HG02623 (cell line): ENCODE results near the gene IQSEC2.

Experiments
- ATAC-seq: cut with Tn5 transposase; IDR thresholded peaks from one replicate; pipeline ENCODE4 v1.9.1; 2021; ENCODE audit warnings: moderate library complexity; ENCODE audit not compliant: unreplicated experiment

Gene IQSEC2

GRCh38 chrX:53281321-53281822, at the start of gene IQSEC2:
IQSEC2 (minus strand) TSS chrX:53281584.
- no peak for ATAC-seq

- ATAC-seq = no peak
These were observed 48.9 kb upstream of the IQSEC2 start for GRCh38 chrX:53330331-53330730.

DNA sequence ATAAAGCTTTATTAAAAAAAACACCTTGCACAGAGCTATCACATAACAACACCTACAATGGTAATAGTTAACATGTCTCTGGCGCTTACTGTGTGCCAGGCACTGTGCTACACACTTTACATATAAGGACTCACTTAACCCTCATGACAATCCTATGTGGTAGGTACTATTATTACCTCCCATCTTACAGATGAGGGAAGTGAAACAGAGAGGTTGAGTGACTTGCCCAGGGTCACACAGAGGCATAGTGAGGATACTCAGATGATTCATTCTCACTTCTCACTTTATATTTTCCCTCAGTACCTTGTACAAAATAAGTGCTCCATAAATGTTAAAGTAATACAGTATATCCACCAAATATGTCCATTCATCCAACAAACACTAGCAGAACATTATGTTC, 43.4 kb upstream of the IQSEC2 start:
- ATAC-seq = no peak

DNA sequence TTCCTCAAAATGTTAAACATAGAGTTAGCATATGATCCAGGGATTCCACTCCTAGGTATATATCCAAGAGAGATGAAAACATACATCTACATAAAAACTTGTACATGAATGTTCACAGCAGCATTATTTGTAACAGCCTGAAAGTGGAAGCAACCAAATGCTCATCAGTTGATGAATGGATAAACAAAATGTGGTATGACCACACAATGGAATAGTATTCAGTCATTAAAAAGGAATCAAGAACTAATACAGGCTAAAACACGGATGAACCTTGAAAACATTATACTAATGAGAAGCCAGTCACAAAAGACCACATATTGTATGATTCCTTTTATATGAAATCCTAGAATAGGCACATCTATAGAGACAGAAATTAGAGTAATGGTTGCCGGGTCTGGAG, 42.7 kb upstream of the IQSEC2 start:
- ATAC-seq = no peak

GRCh38 chrX:53323196-53323595, 41.8 kb upstream of the IQSEC2 start:
- no peak for ATAC-seq

DNA sequence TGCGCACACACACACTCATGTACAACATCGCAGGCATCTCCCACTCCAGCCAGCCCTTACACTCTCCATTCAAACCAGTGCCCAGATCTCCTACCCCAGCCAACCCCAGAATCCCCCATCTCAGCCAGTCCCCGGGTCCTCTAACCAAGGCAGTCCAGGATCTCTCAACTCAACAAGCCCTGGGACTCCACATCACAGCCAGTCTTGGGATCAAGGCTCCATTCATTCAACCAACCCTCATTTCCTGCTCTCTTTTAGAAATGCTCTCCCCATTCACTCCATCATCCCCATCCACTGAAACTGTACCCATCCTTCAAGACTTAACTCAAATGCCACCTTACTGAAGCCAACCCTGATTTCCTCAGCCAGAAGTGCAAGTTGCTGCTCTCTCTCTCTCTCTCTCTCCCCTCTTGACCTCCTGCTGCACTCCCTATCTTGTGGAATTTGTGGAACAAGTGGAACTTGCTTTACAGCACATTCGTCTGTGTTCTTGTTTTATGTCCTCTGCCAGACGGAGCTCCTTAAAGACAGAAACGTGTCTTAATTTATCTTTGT, 40.6 kb upstream of the IQSEC2 start:
- no peak for ATAC-seq

DNA sequence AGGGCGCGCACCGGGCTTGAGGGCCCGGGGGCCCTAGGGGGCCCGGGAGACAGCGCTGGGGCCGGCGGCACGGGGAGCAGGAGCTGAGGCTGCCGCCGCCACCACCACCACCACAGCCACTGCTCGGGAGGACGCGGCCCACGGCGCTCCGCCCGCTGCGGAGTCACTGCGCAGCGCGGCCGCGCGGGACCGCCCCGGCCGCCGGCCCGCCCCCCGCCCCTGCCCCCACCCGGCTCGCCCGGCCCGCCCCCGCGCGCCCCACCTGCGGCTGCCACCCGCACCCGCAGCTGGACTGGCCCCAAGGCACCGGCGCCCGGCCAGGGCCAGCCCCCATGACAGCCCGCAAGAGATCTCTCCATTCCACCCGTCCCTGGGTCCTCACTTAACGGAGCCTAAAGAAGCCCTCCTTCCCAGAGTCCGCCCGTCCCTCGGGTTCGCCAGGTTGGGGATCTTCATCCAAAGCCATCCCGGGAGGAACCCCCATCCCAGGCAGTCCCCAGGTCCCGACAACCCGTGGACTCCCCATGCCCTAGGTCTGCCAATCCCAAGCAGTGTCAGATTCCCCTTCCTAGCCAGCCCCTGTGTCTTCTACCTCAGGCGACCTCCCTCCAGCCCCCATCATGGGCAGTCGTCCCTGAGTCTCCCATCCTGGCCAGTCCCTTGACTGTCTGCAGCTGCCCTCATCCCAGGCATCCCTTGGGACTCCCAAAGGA, 40.0 kb upstream of the IQSEC2 start:
- ATAC-seq = no peak

GRCh38 chrX:53320543-53321229, 39.3 kb upstream of the IQSEC2 start:
- ATAC-seq = no peak

- no peak for ATAC-seq
These were observed 38.5 kb upstream of the IQSEC2 start for GRCh38 chrX:53319614-53320542.

- ATAC-seq = no peak
These were observed 37.5 kb upstream of the IQSEC2 start for GRCh38 chrX:53318766-53319353.

DNA sequence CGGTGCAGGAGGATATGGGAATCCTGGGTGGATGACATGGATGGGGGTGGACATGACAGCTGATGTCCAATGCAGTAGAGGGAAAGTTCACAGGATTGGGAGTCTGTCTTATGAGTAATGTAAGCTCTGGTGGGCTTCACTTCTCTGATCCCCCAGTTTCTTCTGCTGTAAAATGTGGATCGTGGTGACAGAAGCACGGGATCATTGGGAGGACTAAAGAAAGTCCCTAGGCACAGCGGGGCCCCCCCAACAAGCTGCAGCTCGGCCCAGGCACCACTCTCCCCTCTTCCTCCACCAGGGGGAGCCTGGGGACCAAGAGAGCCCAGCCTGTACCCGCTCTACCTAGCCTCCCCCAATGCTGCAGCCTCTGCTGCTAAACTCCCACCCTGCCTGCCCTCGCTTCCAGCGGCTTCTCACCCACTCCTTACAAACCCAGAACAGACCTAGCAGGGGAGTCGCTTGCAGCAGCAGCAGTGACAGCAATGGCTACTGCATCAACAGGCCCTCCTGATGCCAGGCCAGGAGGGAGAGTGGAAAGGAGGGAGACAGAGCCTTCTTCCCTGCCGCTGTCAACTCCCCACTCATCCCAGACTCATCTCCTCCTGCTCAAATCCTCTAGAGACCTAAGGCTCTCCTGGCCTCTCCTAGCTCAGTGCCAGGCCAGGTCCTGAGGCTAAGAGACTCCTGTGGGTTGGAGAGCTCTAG, 36.1 kb upstream of the IQSEC2 start:
- ATAC-seq = peak; percentile 52

- ATAC-seq = no peak
These were observed 35.5 kb upstream of the IQSEC2 start for GRCh38 chrX:53316860-53317237.

DNA sequence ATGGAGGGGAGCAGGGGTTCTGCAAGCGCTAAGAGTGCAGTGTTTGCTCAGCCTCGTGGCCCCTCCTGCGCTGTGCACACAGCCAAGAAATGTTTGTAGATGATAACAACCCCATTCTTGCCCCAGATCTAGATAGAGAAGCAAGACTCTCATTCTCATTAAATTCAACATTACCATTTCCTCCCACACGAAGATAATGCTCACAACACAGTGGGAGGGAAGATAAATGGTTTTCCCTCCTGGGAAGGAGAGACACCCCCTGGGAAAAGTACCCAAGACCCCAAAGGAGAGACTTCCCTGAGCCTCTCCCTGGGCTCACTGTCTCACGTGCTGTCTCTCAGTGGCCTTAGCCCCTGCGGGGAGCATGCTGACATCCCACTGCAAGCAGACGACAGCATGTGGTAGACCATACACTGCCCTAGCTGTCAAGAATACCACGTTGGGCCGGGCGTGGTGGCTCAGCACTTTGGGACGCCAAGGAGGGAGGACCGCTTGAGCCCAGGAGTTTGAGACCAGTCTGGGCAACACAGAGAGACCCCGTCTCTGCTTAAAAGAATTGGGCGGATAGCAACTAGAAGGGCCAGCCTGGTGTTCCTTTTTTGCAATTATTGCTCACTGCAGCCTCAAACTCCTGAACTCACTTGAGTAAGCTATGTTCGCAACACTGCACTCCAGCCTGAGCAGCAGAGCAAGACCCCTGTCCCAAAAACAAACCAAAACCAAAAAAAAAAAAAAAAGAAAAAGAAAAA, 34.9 kb upstream of the IQSEC2 start:
- no peak for ATAC-seq

GRCh38 chrX:53313728-53314105, 32.3 kb upstream of the IQSEC2 start:
- ATAC-seq = no peak

- no peak for ATAC-seq
These were observed 31.8 kb upstream of the IQSEC2 start for GRCh38 chrX:53312946-53313727.

DNA sequence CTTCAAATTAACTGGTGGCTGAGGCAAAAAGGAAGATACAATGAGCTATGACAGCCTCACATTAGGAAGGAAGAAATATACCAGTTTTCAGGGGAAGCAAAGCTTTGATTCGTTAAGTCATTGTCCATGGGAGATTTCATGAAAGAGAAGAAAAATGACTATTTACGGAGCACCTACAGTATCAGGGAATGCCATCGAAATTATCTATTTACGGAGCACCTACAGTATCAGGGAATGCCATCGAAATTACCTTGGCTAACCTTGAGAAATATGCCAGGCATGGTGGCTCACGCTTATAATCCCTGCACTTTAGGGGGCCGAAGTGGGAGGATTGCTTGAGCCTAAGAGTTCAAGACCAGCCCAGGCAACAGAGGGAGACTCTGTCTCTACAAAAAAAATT, 28.5 kb upstream of the IQSEC2 start:
- no peak for ATAC-seq

- no peak for ATAC-seq
These were observed 27.5 kb upstream of the IQSEC2 start for GRCh38 chrX:53308836-53309235.

GRCh38 chrX:53305996-53306937, 24.9 kb upstream of the IQSEC2 start:
- no peak for ATAC-seq
